Gastrocnemius medialis (tissue), 4 donors: ENCODE data around the gene CTIF. TPM values are rescaled to one million over a fixed set of nuclear protein-coding genes. Genes with fewer than 3 reads are reported as not detected.
A peak's percentile ranks its signal among the peaks of the same experiment; 100 is the strongest.

ENCODE experiments used
- ATAC-seq, 2 donors: fragments of 150-250 bp; one replicate each; pipeline ENCODE4 v1.9.1; 2016
- DNase-seq, 2 donors: peaks; one replicate each; pipeline ENCODE4 v3.0.0-alpha.2; 2019
- H3K27ac ChIP-seq, 4 donors: fragments of 200-600 bp; sonication (generic); 1 replicate in 1 of 4; 2 replicates in 3 of 4; pipeline ENCODE4 v1.5.1; 2016 to 2018; ENCODE audit warnings: mild to moderate bottlenecking in 2 of 4, moderate library complexity in 1 of 4
- H3K27me3 ChIP-seq, 3 donors: fragments of 200-600 bp; sonication (generic) in 2 of 3; 1 replicate in 1 of 3; 2 replicates in 2 of 3; pipeline versions ENCODE4 v1.5.1 to v1.6.0; 2016 to 2019; ENCODE audit warnings: mild to moderate bottlenecking in 1 of 3, moderate library complexity in 1 of 3
- H3K36me3 ChIP-seq, 2 donors: fragments of 200-600 bp; sonication (generic) in 1 of 2; one replicate each; pipeline ENCODE4 v1.5.1; 2017 to 2018
- H3K4me1 ChIP-seq, 2 donors: fragments of 200-600 bp; sonication (generic) in 1 of 2; one replicate each; pipeline ENCODE4 v1.5.1; 2016 to 2017; ENCODE audit warnings: mild to moderate bottlenecking in 2 of 2
- H3K4me3 ChIP-seq, 4 donors: fragments of 200-600 bp; sonication (generic) in 3 of 4; 1 replicate in 1 of 4; 2 replicates in 3 of 4; pipeline ENCODE4 v1.5.1; 2016 to 2019; ENCODE audit warnings: mild to moderate bottlenecking in 2 of 4
- H3K9me3 ChIP-seq, 3 donors: fragments of 200-600 bp; sonication (generic) in 2 of 3; 1 replicate in 1 of 3; 2 replicates in 2 of 3; pipeline ENCODE4 v1.5.1; 2016 to 2019
- CTCF ChIP-seq, 5 experiments: fragments of 450-650 bp in 3 of 5; fragments of 200-600 bp in 2 of 5; sonication (generic) in 2 of 5; IDR thresholded peaks in 4 of 5; conservative IDR thresholded peaks in 1 of 5; 1 replicate in 4 of 5; 2 replicates in 1 of 5; pipeline ENCODE4 v1.5.1; 2016 to 2019; ENCODE audit warnings: antibody characterized with exemption in 5 of 5, mild to moderate bottlenecking in 3 of 5, moderate library complexity in 3 of 5
- POLR2A ChIP-seq, 2 donors: fragments of 450-650 bp; IDR thresholded peaks; one replicate each; pipeline ENCODE4 v1.6.1; 2017; ENCODE audit warnings: antibody characterized with exemption in 2 of 2, mild to moderate bottlenecking in 2 of 2, moderate library complexity in 2 of 2
- in situ Hi-C, 4 donors: fragments of 200-750 bp; cut with MboI; loops; one replicate each; pipeline versions ENCODE4 v1.15.0 to v1.8.0; 2017; ENCODE audit warnings: low sequenced_read_pairs in 4 of 4
- intact Hi-C: fragments of 100-400 bp; cut with DNase I; formaldehyde crosslinking; loops from one replicate; pipeline ENCODE4 v1.15.1; 2023; ENCODE audit warnings: low total_unique reads
- total RNA-seq, 4 donors: library from RNA; depleted of rRNA; stranded (reverse); fragments of >200 nt; gene quantifications; one replicate each; pipeline versions ENCODE4 v1.1.0 to v1.2.3, GENCODE V29; 2016

The CTIF gene
- total RNA-seq, 4 donors from 2014 or later: 20.2 to 35.4 (median 23.1) TPM

DNA sequence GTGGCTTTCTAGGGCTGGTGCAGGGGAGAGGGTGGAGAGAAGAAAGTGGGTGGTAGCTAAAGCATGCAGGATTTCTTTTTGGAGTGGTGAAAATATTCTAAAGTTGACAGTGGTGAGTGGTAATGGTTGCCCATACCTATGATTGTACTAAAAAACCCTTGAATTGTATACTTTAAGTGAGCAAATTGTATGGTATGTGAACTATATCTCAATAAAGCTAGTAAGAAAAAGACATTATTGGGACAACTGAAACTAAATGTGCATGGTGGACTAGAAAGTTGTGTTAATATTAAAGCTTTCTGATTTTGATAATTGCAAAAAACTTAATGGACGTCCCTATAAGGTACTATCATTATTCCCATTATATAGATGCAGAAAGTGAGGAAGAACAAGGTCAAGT lies 361.6 kb downstream of the CTIF start:
- TF ChIP-seq CTCF (IDR thresholded peaks at IDR 0.05 in 4 of 5, conservative IDR thresholded peaks at IDR 0.05 in 1 of 5): no peak
- no peak for TF ChIP-seq POLR2A (IDR thresholded peaks at IDR 0.05)
- Histone ChIP-seq H3K27ac (no peak overlapping the region), H3K9me3 (no peaks in the 10 kb centered on the region), H3K4me1 (peaks cover 6 to 11% of the 10 kb centered on the region in 2 donors), H3K4me3 (no peak overlapping the region), H3K27me3 (no peaks in the 10 kb centered on the region), H3K36me3 (no peaks in the 10 kb centered on the region)
- in situ Hi-C loops: no loop called here
- no peak for DNase-seq
- ATAC-seq: no peak
- intact Hi-C loops: no loop called here

DNA sequence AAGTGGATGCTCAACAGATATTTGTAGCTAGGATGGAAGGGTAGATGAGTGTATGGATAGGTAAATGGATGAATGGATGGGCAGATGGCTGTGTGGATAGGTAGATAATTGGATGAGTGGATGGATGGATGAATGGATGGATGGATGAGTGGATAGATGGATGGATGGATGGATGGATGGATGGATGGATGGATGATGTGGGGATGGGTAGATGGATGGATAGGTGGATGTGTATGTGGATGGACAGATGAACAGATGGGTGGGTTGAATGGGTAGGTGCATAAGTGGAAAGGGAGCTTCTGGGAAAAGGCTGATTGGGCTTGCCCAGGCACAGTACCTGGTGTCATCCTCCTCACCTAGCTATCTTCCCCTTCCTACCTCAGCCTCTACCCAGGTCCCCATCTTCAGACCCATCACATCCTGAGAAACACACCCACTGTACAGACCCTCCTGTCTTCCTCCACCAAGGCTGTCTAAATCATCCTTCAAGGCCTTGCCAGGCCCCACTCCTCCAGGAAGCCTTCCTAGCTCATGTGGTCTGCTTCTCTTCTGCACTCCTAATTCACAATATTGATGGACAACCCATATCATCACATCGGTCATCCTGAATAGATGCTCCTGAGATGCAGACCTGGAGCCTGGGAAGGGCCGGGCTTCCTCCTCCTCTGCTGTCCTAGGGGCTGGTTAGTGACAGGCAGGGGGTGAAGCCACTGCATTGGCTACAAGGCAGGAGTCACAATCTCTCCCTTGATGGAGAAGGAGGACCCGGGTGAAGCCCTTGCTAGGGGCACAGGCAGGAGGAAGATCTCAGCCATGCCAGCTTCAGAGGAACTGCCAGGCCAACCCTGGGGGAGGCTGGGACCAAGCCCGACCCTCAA lies 362.6 kb downstream of the CTIF start:
- Histone ChIP-seq H3K27ac (peak overlapping the region in 2 of 4 donors; percentile 20 to 46), H3K36me3 (no peaks in the 10 kb centered on the region), H3K4me1 (peaks cover 6 to 11% of the 10 kb centered on the region in 2 donors), H3K9me3 (no peaks in the 10 kb centered on the region), H3K4me3 (no peak overlapping the region), H3K27me3 (no peaks in the 10 kb centered on the region)
- TF ChIP-seq CTCF (IDR thresholded peaks at IDR 0.05 in 4 of 5, conservative IDR thresholded peaks at IDR 0.05 in 1 of 5) (no peak), POLR2A (IDR thresholded peaks at IDR 0.05) (no peak)
- in situ Hi-C loops: no loop called here
- ATAC-seq (no peak), DNase-seq (no peak)
- intact Hi-C loops: no loop called here

- Histone ChIP-seq H3K36me3 (no peaks in the 10 kb centered on the region), H3K4me1 (peaks cover 6 to 11% of the 10 kb centered on the region in 2 donors), H3K4me3 (no peak overlapping the region), H3K27me3 (no peaks in the 10 kb centered on the region), H3K9me3 (no peaks in the 10 kb centered on the region), H3K27ac (peak overlapping the region; percentile 20 to 46 (median 32))
- intact Hi-C loops (no loop called here), in situ Hi-C loops (no loop called here)
- ATAC-seq (peak in 1 of 2 donors; percentile 18), DNase-seq (peak in 1 of 2 donors; percentile 36)
- TF ChIP-seq POLR2A (IDR thresholded peaks at IDR 0.05) (no peak), CTCF (IDR thresholded peaks at IDR 0.05 in 4 of 5, conservative IDR thresholded peaks at IDR 0.05 in 1 of 5) (no peak)
Measured at GRCh38 chr18:48902023-48902855, 363.4 kb downstream of the CTIF start.

GRCh38 chr18:48902856-48903601 lies 364.2 kb downstream of the CTIF start:
- H3K27me3 ChIP-seq: no peaks in the 10 kb centered on the region
- no peaks in the 10 kb centered on the region for H3K9me3 ChIP-seq
- in situ Hi-C loops (no loop called here), intact Hi-C loops (no loop called here)
- peaks cover 6 to 11% of the 10 kb centered on the region in 2 donors for H3K4me1 ChIP-seq
- H3K27ac ChIP-seq: peak overlapping the region in 2 of 4 donors; percentile 20 to 46
- TF ChIP-seq CTCF (IDR thresholded peaks at IDR 0.05 in 4 of 5, conservative IDR thresholded peaks at IDR 0.05 in 1 of 5) (no peak), POLR2A (IDR thresholded peaks at IDR 0.05) (no peak)
- no peak overlapping the region for H3K4me3 ChIP-seq
- ATAC-seq (peak; percentile 53 to 71), DNase-seq (peak in 1 of 2 donors; percentile 54)
- no peaks in the 10 kb centered on the region for H3K36me3 ChIP-seq
